Measurements from ENCODE around the gene VCP. TPM values are rescaled to one million over a fixed set of nuclear protein-coding genes. Genes with fewer than 3 reads are reported as not detected.

Gene VCP
- total and polyA plus RNA-seq, 2 experiments from 2014 or later, result 130 to 408 TPM

- Histone ChIP-seq H3K79me2 (replicated peaks; ENCODE audit: insufficient read depth) (peaks cover 9% of the 10 kb centered on the region; the same call in 1 of the 2 replicates), H3K9me2 (ENCODE audit: insufficient read depth) (no peaks in the 10 kb centered on the region), H3F3A (replicated peaks; ENCODE audit: low read depth) (0 out of 2 replicates have a peak, but pooled peaks cover 4% of the 10 kb centered on the region), H3K4me1 (ENCODE audit: insufficient read depth) (peaks cover 13% of the 10 kb centered on the region), H2AFZ (peak overlapping the region; percentile 92; the same call in 1 of the 2 replicates), H3K4me3 (peak overlapping the region; percentile 71), H3K27me3 (ENCODE audit: insufficient read depth) (no peaks in the 10 kb centered on the region), H4K20me1 (replicated peaks; ENCODE audit: insufficient read depth) (no peaks in the 10 kb centered on the region), H3K27ac (ENCODE audit: low read depth) (no peak overlapping the region), H3K4me2 (peak overlapping the region; percentile 95), H3K36me3 (ENCODE audit: insufficient read depth) (no peaks in the 10 kb centered on the region)
- Mint-ChIP-seq H3K36me3 (ENCODE audit: low read depth) (no peaks in the 10 kb centered on the region; the same call in 2 of the 3 replicates), H3K9me3 (no peaks in the 10 kb centered on the region), H3K4me1 (peaks cover 30% of the 10 kb centered on the region), H3K27me3 (ENCODE audit: insufficient read depth, low read depth, poor library complexity) (peaks cover 12% of the 10 kb centered on the region), H3K27ac (peak overlapping the region; percentile 79), H3K4me3 (peak overlapping the region; percentile 91)
- ATAC-seq (peak; percentile 66), DNase-seq (ENCODE audit: low spot score) (peak; percentile 98)
- TF ChIP-seq CTCF (conservative IDR thresholded peaks at IDR 0.05; ENCODE audit: low read depth in 2 of 2), result peak; percentile 96 to 97
- TF ChIP-seq ETS1 (IDR thresholded peaks at IDR 0.05), result no peak
- 0 out of 2 replicates have a peak, but pooled peaks have one; percentile 37 for TF ChIP-seq CREB1 (CRISPR knock-in tag; IDR thresholded peaks at IDR 0.05; ENCODE audit: low read depth)
Measured at GRCh38 chr9:35116898-35117551, 44.6 kb upstream of the VCP start.

- Histone ChIP-seq H2AFZ (peak overlapping the region; percentile 92), H4K20me1 (replicated peaks; ENCODE audit: insufficient read depth) (no peaks in the 10 kb centered on the region), H3K36me3 (ENCODE audit: insufficient read depth) (no peaks in the 10 kb centered on the region), H3K27ac (ENCODE audit: low read depth) (no peak overlapping the region), H3K4me3 (peak overlapping the region; percentile 71), H3K4me2 (peak overlapping the region; percentile 95), H3K9me2 (ENCODE audit: insufficient read depth) (no peaks in the 10 kb centered on the region), H3K27me3 (ENCODE audit: insufficient read depth) (no peaks in the 10 kb centered on the region), H3K79me2 (replicated peaks; ENCODE audit: insufficient read depth) (peaks cover 9% of the 10 kb centered on the region; the same call in 1 of the 2 replicates), H3F3A (replicated peaks; ENCODE audit: low read depth) (0 out of 2 replicates have a peak, but pooled peaks cover 4% of the 10 kb centered on the region), H3K4me1 (ENCODE audit: insufficient read depth) (peaks cover 16% of the 10 kb centered on the region)
- Mint-ChIP-seq H3K9me3 (no peaks in the 10 kb centered on the region), H3K4me1 (peaks cover 33% of the 10 kb centered on the region), H3K27ac (peak overlapping the region; percentile 79), H3K36me3 (ENCODE audit: low read depth) (no peaks in the 10 kb centered on the region; the same call in 2 of the 3 replicates), H3K27me3 (ENCODE audit: insufficient read depth, low read depth, poor library complexity) (peaks cover 16% of the 10 kb centered on the region), H3K4me3 (peak overlapping the region; percentile 91)
- ATAC-seq, result no peak; the same call in 2 of the 3 replicates
- no peak for DNase-seq (ENCODE audit: low spot score)
- TF ChIP-seq ZNF114 (CRISPR knock-in tag; IDR thresholded peaks at IDR 0.05) (no peak), EZH2 (IDR thresholded peaks at IDR 0.05; ENCODE audit: low read depth, unreplicated experiment) (no peak), CREB1 (CRISPR knock-in tag; IDR thresholded peaks at IDR 0.05; ENCODE audit: low read depth) (no peak), ETS1 (IDR thresholded peaks at IDR 0.05) (no peak), NANOG (IDR thresholded peaks at IDR 0.05; ENCODE audit: borderline replicate concordance) (no peak), STAT1 (IDR thresholded peaks at IDR 0.05; ENCODE audit: unreplicated experiment) (no peak), ZNF462 (CRISPR knock-in tag; IDR thresholded peaks at IDR 0.05) (no peak), ZNF331 (CRISPR knock-in tag; IDR thresholded peaks at IDR 0.05; ENCODE audit: low read depth) (no peak)
Measured at GRCh38 chr9:35116539-35116897, 44.1 kb upstream of the VCP start.
